Natural killer cell (primary cell): ENCODE data around the gene KCNQ2. TPM values are rescaled to one million over a fixed set of nuclear protein-coding genes. Genes with fewer than 3 reads are reported as not detected.

ENCODE experiments used
- ATAC-seq, 3 donors: fragments of 150-1000 bp in 2 of 3; fragments of 200-7000 bp in 1 of 3; cut with Tn5 transposase; 1 replicate in 1 of 3; 2 replicates in 2 of 3; pipeline ENCODE4 v1.10.0; 2021; ENCODE audit warnings: mild to moderate bottlenecking in 2 of 3, moderate library complexity in 2 of 3
- DNase-seq, 2 donors: peaks; one replicate each; pipeline versions ENCODE4 v3.0.0 to v3.0.0-alpha.2; 2013 to 2021; ENCODE audit warnings: mixed read lengths in 1 of 2
- H3K27ac ChIP-seq: one replicate; pipeline ENCODE4 v1.5.1; 2013; ENCODE audit warnings: mild to moderate bottlenecking, low read length
- H3K27me3 ChIP-seq: one replicate; pipeline ENCODE4 v1.6.1; 2013; ENCODE audit warnings: low read length; ENCODE audit not compliant: control insufficient read depth, insufficient read depth
- H3K36me3 ChIP-seq: one replicate; pipeline ENCODE4 v1.6.1; 2013; ENCODE audit warnings: low read length; ENCODE audit not compliant: control insufficient read depth, insufficient read depth
- H3K4me1 ChIP-seq: one replicate; pipeline ENCODE4 v1.6.1; 2013; ENCODE audit warnings: low read length; ENCODE audit not compliant: control insufficient read depth, insufficient read depth
- H3K4me3 ChIP-seq: one replicate; pipeline ENCODE4 v1.5.1; 2013; ENCODE audit warnings: low read length
- H3K9me3 ChIP-seq: one replicate; pipeline ENCODE4 v1.6.1; 2013; ENCODE audit warnings: low read length; ENCODE audit not compliant: control insufficient read depth, insufficient read depth
- H3K27ac Mint-ChIP-seq, 2 donors: one replicate each; pipeline ENCODE4 v1.8.0; 2022; ENCODE audit warnings: mild to moderate bottlenecking in 2 of 2, mixed read lengths in 2 of 2, moderate library complexity in 1 of 2
- H3K27me3 Mint-ChIP-seq, 2 donors: one replicate each; pipeline ENCODE4 v1.8.0; 2022; ENCODE audit warnings: low read depth in 2 of 2, mixed read lengths in 2 of 2
- H3K36me3 Mint-ChIP-seq: one replicate; pipeline ENCODE4 v1.8.0; 2022; ENCODE audit warnings: mixed read lengths
- H3K4me1 Mint-ChIP-seq, 2 donors: one replicate each; pipeline ENCODE4 v1.8.0; 2022; ENCODE audit warnings: mixed read lengths in 2 of 2
- H3K4me3 Mint-ChIP-seq: one replicate; pipeline ENCODE4 v1.8.0; 2022; ENCODE audit warnings: mild to moderate bottlenecking, moderate library complexity, mixed read lengths
- H3K9me3 Mint-ChIP-seq, 2 donors: one replicate each; pipeline ENCODE4 v1.8.0; 2022; ENCODE audit warnings: mixed read lengths in 2 of 2
- WGBS: methylation state at CpG from one replicate; pipeline ENCODE4 v1.1.7; 2013; ENCODE audit warnings: missing lambda C conversion rate; ENCODE audit not compliant: insufficient coverage; 5-methylcytosine and 5-hydroxymethylcytosine counted together
- intact Hi-C: fragments of 100-400 bp; cut with micrococcal nuclease; formaldehyde crosslinking; loops from one replicate; pipeline ENCODE4 v1.14.2; 2022
- total RNA-seq, 4 donors: library from RNA; stranded (reverse); fragments of 120-200 nt in 1 of 4; gene quantifications; one replicate each; pipeline versions ENCODE4 v1.2.3 to v1.2.4, GENCODE V29; 2013 to 2022
- TF ChIP-seq, protein P1 (sequence below): fragments of 200-600 bp; IDR thresholded peaks from one replicate; pipeline ENCODE4 v1.8.0; 2022; ENCODE audit warnings: antibody characterized with exemption

KCNQ2 gene
- total RNA-seq, 3 donors from 2014 or later (not counting 1 experiment from before 2014, with no cell fraction given) = not detected

GRCh38 chr20:63370618-63371187 is 101.8 kb downstream of the KCNQ2 start:
- ATAC-seq = no peak
- WGBS = 56% methylated on average over 21 of the region's 21 CpGs
- no peak overlapping the region for H3K27ac Mint-ChIP-seq
- H3K36me3 Mint-ChIP-seq = no peaks in the 10 kb centered on the region
- TF ChIP-seq, protein P1, sequence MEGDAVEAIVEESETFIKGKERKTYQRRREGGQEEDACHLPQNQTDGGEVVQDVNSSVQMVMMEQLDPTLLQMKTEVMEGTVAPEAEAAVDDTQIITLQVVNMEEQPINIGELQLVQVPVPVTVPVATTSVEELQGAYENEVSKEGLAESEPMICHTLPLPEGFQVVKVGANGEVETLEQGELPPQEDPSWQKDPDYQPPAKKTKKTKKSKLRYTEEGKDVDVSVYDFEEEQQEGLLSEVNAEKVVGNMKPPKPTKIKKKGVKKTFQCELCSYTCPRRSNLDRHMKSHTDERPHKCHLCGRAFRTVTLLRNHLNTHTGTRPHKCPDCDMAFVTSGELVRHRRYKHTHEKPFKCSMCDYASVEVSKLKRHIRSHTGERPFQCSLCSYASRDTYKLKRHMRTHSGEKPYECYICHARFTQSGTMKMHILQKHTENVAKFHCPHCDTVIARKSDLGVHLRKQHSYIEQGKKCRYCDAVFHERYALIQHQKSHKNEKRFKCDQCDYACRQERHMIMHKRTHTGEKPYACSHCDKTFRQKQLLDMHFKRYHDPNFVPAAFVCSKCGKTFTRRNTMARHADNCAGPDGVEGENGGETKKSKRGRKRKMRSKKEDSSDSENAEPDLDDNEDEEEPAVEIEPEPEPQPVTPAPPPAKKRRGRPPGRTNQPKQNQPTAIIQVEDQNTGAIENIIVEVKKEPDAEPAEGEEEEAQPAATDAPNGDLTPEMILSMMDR = no peak
- no peak for DNase-seq
- H3K9me3 ChIP-seq = no peaks in the 10 kb centered on the region
- H3K4me1 Mint-ChIP-seq = no peaks in the 10 kb centered on the region
- no peaks in the 10 kb centered on the region for H3K36me3 ChIP-seq
- H3K27me3 ChIP-seq = no peaks in the 10 kb centered on the region
- H3K27me3 Mint-ChIP-seq = no peaks in the 10 kb centered on the region
- intact Hi-C loops = no loop called here
- H3K9me3 Mint-ChIP-seq = no peaks in the 10 kb centered on the region
- no peak overlapping the region for H3K27ac ChIP-seq
- H3K4me3 ChIP-seq = no peak overlapping the region
- H3K4me1 ChIP-seq = no peaks in the 10 kb centered on the region
- no peak overlapping the region for H3K4me3 Mint-ChIP-seq

GRCh38 chr20:63369724-63370617 is 102.5 kb downstream of the KCNQ2 start:
- H3K4me1 Mint-ChIP-seq = no peaks in the 10 kb centered on the region
- H3K4me3 ChIP-seq = no peak overlapping the region
- no peaks in the 10 kb centered on the region for H3K36me3 ChIP-seq
- no peak overlapping the region for H3K27ac ChIP-seq
- no peak overlapping the region for H3K27ac Mint-ChIP-seq
- TF ChIP-seq, protein P1 = no peak
- no peak for DNase-seq
- H3K27me3 Mint-ChIP-seq = no peaks in the 10 kb centered on the region
- H3K4me3 Mint-ChIP-seq = no peak overlapping the region
- H3K27me3 ChIP-seq = no peaks in the 10 kb centered on the region
- H3K9me3 Mint-ChIP-seq = no peaks in the 10 kb centered on the region
- ATAC-seq = no peak
- intact Hi-C loops = no loop called here
- 71% methylated on average over 24 of the region's 24 CpGs for WGBS
- no peaks in the 10 kb centered on the region for H3K4me1 ChIP-seq
- H3K9me3 ChIP-seq = no peaks in the 10 kb centered on the region
- no peaks in the 10 kb centered on the region for H3K36me3 Mint-ChIP-seq

DNA sequence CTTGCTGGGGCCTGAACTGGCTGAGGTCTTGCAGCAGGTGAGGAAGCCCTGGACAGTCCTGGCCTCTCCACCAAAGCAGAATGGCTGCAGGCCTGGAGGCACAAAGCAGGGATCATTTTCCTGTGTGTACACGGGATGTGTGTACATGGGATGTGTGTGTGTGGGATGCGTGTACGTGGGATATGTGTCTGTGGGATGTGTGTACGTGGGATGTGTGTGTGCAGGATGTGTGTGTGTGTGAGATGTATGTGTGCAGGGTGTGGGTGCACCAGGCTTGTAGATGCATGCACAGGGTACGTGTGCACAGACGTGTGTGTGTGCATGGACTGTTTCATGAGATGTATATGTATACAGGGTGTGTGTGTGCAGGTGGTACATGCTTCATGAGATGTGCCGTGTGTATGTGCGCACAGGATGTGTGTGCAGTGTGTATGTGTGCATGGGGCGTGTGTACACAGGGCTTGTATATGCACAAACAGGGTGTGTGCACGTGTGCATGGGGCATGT is 103.4 kb downstream of the KCNQ2 start:
- H3K4me3 Mint-ChIP-seq = no peak overlapping the region

More for the DNA sequence above, 103.4 kb downstream of the KCNQ2 start:
- Histone ChIP-seq H3K36me3 (no peaks in the 10 kb centered on the region), H3K27ac (no peak overlapping the region), H3K4me1 (no peaks in the 10 kb centered on the region), H3K4me3 (no peak overlapping the region), H3K9me3 (no peaks in the 10 kb centered on the region), H3K27me3 (no peaks in the 10 kb centered on the region)
- DNase-seq (no peak), ATAC-seq (peak in 1 of 3 donors; percentile 10)
- WGBS = 88% methylated on average over 10 of the region's 10 CpGs
- TF ChIP-seq, protein P1 = no peak
- Mint-ChIP-seq H3K27ac (no peak overlapping the region), H3K4me1 (no peaks in the 10 kb centered on the region), H3K36me3 (no peaks in the 10 kb centered on the region), H3K27me3 (no peaks in the 10 kb centered on the region), H3K9me3 (no peaks in the 10 kb centered on the region)
- intact Hi-C loops = no loop called here
